GM21717 (cell line): ENCODE measurements around the gene TDRD1.
A peak's percentile ranks its signal among the peaks of the same experiment; 100 is the strongest.
"Not testable (repeated sequence)": the region's sequence is repeated elsewhere in the genome, so short reads cannot be mapped to it uniquely, and the experiment has no call there.

Source experiments
- ATAC-seq: cut with Tn5 transposase; IDR thresholded peaks from one replicate; pipeline ENCODE4 v1.9.1; 2021; ENCODE audit warnings: mild to moderate bottlenecking, moderate library complexity; ENCODE audit not compliant: unreplicated experiment

The TDRD1 gene, protein sequence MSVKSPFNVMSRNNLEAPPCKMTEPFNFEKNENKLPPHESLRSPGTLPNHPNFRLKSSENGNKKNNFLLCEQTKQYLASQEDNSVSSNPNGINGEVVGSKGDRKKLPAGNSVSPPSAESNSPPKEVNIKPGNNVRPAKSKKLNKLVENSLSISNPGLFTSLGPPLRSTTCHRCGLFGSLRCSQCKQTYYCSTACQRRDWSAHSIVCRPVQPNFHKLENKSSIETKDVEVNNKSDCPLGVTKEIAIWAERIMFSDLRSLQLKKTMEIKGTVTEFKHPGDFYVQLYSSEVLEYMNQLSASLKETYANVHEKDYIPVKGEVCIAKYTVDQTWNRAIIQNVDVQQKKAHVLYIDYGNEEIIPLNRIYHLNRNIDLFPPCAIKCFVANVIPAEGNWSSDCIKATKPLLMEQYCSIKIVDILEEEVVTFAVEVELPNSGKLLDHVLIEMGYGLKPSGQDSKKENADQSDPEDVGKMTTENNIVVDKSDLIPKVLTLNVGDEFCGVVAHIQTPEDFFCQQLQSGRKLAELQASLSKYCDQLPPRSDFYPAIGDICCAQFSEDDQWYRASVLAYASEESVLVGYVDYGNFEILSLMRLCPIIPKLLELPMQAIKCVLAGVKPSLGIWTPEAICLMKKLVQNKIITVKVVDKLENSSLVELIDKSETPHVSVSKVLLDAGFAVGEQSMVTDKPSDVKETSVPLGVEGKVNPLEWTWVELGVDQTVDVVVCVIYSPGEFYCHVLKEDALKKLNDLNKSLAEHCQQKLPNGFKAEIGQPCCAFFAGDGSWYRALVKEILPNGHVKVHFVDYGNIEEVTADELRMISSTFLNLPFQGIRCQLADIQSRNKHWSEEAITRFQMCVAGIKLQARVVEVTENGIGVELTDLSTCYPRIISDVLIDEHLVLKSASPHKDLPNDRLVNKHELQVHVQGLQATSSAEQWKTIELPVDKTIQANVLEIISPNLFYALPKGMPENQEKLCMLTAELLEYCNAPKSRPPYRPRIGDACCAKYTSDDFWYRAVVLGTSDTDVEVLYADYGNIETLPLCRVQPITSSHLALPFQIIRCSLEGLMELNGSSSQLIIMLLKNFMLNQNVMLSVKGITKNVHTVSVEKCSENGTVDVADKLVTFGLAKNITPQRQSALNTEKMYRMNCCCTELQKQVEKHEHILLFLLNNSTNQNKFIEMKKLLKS

GRCh38 chr10:114179148-114179547 is at the start of gene TDRD1:
Gene TDRD1, plus strand, starts transcription at chr10:114179353. Its CDS starts 8,479 bp downstream, at chr10:114187832.
- ATAC-seq, result no peak

- ATAC-seq, result peak; percentile 64
Measured at GRCh38 chr10:114131094-114131493, 48.1 kb upstream of the TDRD1 start.

DNA sequence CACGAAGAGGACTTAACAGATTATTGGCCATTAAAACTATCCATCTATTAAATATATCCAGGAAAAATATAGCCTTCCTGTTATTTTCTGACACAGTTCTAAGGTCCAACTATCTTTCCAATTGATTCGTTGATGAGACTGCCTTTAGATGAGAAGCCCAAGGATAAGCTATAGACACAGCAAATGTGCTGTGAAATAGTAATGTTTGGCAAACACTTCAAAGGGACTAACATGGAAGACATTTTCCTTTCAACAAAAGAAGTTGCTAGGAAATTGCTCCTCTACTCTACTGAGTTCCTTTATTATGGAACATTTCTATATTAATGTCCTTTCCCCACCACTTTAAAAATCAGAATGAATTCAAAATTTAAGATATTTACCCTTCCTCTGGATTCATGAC is 43.7 kb upstream of the TDRD1 start:
- no peak for ATAC-seq

GRCh38 chr10:114138581-114138980 is 40.6 kb upstream of the TDRD1 start:
- no peak for ATAC-seq

GRCh38 chr10:114140036-114140435 is 39.1 kb upstream of the TDRD1 start:
- ATAC-seq, result no peak

DNA sequence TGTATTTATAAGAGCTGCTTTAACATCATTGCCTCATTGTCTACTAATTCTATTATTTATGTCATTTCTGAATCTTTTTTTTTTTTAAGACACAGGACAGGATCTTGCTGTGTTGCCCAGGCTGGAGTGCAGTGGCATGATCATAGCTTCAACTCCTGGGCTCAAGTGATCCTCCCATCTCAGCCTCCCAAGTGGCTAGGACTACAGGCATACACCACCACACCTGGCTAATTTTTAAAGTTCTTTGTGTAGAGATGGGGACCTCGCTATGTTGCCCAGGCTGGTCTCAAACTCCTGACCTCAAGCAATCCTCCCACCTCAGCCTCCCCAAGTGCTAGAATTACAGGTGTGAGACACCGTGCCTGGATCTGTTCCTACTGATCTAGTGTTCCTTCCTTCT is 38.3 kb upstream of the TDRD1 start:
- ATAC-seq, result not testable (repeated sequence)

- ATAC-seq, result no peak
Measured at GRCh38 chr10:114142018-114142417, 37.1 kb upstream of the TDRD1 start.

DNA sequence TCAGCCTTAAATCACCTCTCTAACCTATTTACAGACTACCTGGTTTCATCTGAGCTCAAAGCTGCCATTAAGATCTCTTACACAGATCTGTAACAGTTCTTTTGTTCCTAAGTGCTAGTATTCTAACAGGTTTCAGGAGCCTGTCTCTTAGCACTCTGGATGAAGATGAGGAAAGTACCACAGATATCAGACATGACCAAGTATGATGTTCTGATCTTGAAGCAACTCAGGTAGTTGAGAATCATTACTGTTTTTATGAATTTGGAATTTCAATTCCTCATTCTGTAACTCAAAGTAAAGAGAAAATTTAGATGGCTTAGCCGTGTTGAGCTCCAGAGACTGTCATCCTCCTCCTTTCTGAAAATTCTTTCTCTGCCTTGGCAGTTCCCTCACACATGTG is 36.0 kb upstream of the TDRD1 start:
- ATAC-seq, result no peak

DNA sequence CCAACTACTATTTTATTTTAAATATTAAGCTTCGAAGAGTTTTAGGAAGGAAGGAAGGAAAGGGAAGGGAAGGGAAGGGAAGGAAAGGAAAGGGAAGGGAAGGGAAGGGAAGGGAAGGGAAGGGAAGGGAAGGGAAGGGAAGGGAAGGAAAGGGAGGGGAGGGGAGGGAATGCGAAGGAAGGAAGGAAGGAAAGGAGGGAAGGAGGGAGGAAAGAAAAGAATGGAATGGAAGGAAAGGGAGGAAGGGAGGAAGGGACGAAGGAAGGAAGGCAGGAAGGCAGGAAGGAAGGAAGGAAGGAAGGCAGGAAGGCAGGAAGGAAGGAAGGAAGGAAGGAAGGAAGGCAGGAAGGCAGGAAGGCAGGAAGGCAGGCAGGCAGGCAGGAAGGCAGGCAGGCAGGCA is 29.7 kb upstream of the TDRD1 start:
- not testable (repeated sequence) for ATAC-seq

DNA sequence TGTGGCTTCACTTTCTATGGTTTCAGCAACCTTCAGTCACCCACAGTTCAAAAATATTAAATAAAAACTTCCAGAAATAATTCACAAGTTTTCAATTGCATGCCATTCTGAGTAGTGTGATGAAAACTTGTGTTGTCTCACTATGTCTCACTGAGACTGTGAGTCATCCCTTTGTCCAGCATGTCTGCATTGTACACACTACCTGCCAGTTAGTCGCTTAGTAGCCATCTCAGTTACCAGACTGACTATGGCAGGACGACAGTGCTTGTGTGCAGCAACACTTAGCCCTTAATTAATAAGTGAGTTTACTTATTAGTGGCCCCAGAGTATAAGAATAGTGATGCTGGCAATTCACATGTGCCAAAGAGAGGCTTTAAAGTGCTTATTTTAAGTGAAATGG is 27.7 kb upstream of the TDRD1 start:
- ATAC-seq, result no peak

DNA sequence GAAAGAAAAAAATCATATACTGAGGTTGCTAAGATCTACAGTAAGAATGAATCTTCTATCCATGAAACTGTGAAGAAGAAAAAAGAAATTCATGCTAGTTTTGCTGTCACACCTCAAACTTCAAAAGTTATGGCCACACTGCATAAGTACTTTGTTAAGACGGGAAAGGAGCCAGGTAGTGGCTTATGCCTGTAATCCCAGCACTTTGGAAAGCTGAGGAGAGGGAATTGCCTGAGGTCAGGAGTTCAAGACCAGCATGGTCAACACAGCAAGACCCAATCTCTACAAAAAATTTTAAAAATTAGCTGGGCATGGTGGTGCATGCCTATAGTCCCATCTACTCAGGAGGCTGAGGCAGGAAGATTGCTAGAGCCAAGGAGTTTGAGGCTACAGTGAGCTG is 27.3 kb upstream of the TDRD1 start:
- ATAC-seq, result no peak

DNA sequence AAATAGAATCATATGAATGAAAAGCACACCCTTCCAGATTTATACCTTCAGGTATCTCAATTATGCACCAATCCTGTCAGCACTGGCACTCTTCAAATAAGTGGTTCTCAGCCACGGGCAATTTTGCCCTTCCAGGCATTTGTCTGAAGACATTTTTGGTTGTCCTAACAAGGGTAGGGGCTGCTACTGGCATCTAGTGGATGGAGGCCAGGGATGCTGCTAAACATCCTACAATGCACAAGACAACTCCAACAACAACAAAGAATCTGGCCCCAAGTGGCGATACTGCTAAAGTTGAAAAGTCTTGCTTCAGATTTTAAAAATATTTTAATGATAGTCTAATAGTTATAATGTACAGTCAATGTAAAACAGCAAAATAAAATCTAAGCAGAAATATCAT is 21.2 kb upstream of the TDRD1 start:
- ATAC-seq, result no peak

- ATAC-seq, result no peak
Measured at GRCh38 chr10:114163062-114163461, 16.1 kb upstream of the TDRD1 start.

- ATAC-seq, result no peak
Measured at GRCh38 chr10:114166043-114166442, 13.1 kb upstream of the TDRD1 start.

DNA sequence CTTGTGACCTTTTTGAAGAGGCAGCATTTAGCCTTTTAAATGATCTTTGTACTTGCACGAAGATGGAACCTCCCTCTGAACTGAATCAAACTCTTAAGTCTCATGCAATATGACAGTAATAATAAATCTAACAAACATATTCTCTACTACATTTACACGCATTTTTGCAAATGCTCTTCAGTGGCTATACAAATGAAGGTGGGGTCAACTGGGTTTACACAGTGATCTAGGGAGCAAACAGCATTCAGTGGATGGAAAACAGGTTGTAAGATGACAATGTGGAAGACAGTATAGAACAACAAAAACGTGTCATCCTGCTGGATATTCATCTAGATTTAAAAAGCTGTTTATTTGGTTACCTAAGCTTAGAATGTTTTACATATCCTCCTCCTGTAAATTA is 12.7 kb upstream of the TDRD1 start:
- ATAC-seq, result no peak

GRCh38 chr10:114167985-114168384 is 11.2 kb upstream of the TDRD1 start:
- ATAC-seq, result no peak

DNA sequence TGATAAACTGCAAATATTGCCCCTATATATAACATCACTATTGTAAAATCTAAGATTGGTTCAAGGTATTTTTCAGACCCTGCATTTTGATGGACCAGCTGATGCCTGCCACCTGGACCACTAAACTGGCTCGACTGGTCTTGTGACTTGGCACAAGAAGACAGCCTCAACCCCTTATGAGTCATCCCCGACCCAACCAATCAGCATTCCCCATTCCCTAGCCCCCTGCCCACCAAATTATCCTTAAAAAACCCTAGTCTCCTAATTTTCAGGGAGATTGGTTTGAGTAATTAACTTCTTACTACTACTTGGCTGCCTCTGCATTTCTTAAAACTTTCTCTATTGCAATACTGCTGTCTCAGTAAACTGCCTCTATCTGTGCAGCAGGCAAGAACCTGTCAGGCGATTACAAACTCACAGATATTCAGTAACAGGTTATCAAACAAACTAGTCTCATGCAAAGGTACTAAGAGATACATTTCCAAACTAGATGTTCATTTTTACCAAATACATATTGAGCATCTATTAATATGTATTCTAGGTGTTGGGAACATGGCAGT is 10.6 kb upstream of the TDRD1 start:
- ATAC-seq, result no peak

- ATAC-seq, result no peak
Measured at GRCh38 chr10:114172216-114172615, 6.9 kb upstream of the TDRD1 start.

- no peak for ATAC-seq
Measured at GRCh38 chr10:114172776-114173602, 6.2 kb upstream of the TDRD1 start.

- no peak for ATAC-seq
Measured at GRCh38 chr10:114173603-114173920, 5.6 kb upstream of the TDRD1 start.
